GM12892 (cell line): ENCODE results near the gene JAG1.

Source experiments
- POLR2A ChIP-seq: IDR thresholded peaks from 2 replicates; pipeline ENCODE4 v1.6.1; 2011; ENCODE audit warnings: low read depth, low read length, control low read depth
- POLR2AphosphoS5 ChIP-seq: IDR thresholded peaks from 2 replicates; pipeline ENCODE4 v1.6.1; 2011; ENCODE audit warnings: low read depth, low read length, control low read depth
- TAF1 ChIP-seq: IDR thresholded peaks from 2 replicates; pipeline ENCODE4 v1.6.1; 2011; ENCODE audit warnings: low read depth, mild to moderate bottlenecking, control low read depth, low read length, borderline replicate concordance

DNA sequence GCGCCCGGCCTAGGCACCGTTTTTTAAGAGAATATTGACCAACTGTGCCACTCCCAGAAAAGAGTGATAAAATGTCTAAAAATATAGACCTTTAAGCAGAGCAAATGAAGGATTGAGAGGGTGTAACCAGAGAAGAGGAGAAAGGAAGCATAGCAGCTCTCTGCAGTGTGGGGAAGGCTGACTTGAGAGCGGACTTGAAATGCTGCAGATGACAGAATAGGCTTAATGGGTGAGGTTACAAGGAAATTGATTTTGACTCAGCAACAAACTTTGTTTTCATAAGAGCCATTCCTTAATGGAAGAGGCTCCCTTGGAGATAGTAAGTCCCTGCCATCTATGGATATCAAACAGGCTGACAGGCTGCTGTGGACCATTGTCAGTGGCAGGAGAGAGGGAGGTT lies 7.7 kb upstream of the JAG1 start:
- TF ChIP-seq POLR2AphosphoS5 (no peak), POLR2A (no peak), TAF1 (no peak)
